HepG2 (cell line): Measurements from ENCODE around the gene HEXD. TPM values are rescaled to one million over a fixed set of nuclear protein-coding genes. Genes with fewer than 3 reads are reported as not detected.

Experiments
- AHDC1 ChIP-seq: sonication (generic); formaldehyde crosslinking; IDR thresholded peaks from 2 replicates; pipeline ENCODE4 v1.5.1; 2020; ENCODE audit warnings: mild to moderate bottlenecking, missing genetic modification reagents, borderline replicate concordance
- ARNTL ChIP-seq: sonication (generic); formaldehyde crosslinking; IDR thresholded peaks from 2 replicates; pipeline ENCODE4 v1.4.0; 2020; ENCODE audit warnings: mild to moderate bottlenecking, missing genetic modification reagents
- HMG20B ChIP-seq: conservative IDR thresholded peaks from 2 replicates; pipeline ENCODE4 v1.6.1; 2016; ENCODE audit warnings: missing genetic modification reagents, missing compliant biosample characterization
- KAT8 ChIP-seq: IDR thresholded peaks from 2 replicates; pipeline ENCODE4 v1.6.1; 2016; ENCODE audit warnings: missing genetic modification reagents, missing compliant biosample characterization
- KLF9 ChIP-seq: IDR thresholded peaks from 2 replicates; pipeline ENCODE4 v1.6.1; 2016; ENCODE audit warnings: low read depth
- MAZ ChIP-seq, 2 experiments: sonication (generic) in 1 of 2; formaldehyde crosslinking in 1 of 2; IDR thresholded peaks; 2 replicates each; pipeline versions ENCODE4 v1.5.0 to v1.6.1; 2012 to 2020; ENCODE audit warnings: low read depth in 2 of 2, mild to moderate bottlenecking in 2 of 2, borderline replicate concordance in 1 of 2, improper control_type of control experiment in 1 of 2, low read length in 1 of 2, missing genetic modification reagents in 1 of 2, moderate library complexity in 1 of 2
- PLRG1 ChIP-seq: fragments of 450-650 bp; conservative IDR thresholded peaks from 2 replicates; pipeline ENCODE4 v1.6.1; 2016
- POGZ ChIP-seq: sonication (generic); formaldehyde crosslinking; IDR thresholded peaks from 2 replicates; pipeline ENCODE4 v1.4.0; 2020; ENCODE audit warnings: mild to moderate bottlenecking, missing genetic modification reagents
- PREB ChIP-seq: sonication (generic); formaldehyde crosslinking; IDR thresholded peaks from 2 replicates; pipeline ENCODE4 v1.4.0; 2020; ENCODE audit warnings: missing genetic modification reagents
- SCMH1 ChIP-seq: sonication (generic); formaldehyde crosslinking; IDR thresholded peaks from 2 replicates; pipeline ENCODE4 v1.9.0; 2021; ENCODE audit warnings: missing genetic modification reagents, mild to moderate bottlenecking, borderline replicate concordance
- THAP9 ChIP-seq: sonication (generic); formaldehyde crosslinking; IDR thresholded peaks from 2 replicates; pipeline ENCODE4; 2020; ENCODE audit warnings: missing genetic modification reagents, mild to moderate bottlenecking, borderline replicate concordance
- ZBTB7B ChIP-seq: sonication (generic); formaldehyde crosslinking; IDR thresholded peaks from 2 replicates; pipeline ENCODE4 v1.4.0; 2020; ENCODE audit warnings: missing genetic modification reagents
- ZNF160 ChIP-seq: sonication (generic); formaldehyde crosslinking; IDR thresholded peaks from 2 replicates; pipeline ENCODE4 v1.8.0; 2022; ENCODE audit warnings: mild to moderate bottlenecking, inconsistent platforms, missing genetic modification reagents
- ZNF3 ChIP-seq: IDR thresholded peaks from 2 replicates; pipeline ENCODE4 v1.7.0; 2017; ENCODE audit warnings: inconsistent platforms
- ZNF446 ChIP-seq: sonication (generic); formaldehyde crosslinking; IDR thresholded peaks from 2 replicates; pipeline ENCODE4 v1.5.0; 2020; ENCODE audit warnings: mild to moderate bottlenecking, missing genetic modification reagents
- ZNF619 ChIP-seq: sonication (generic); formaldehyde crosslinking; IDR thresholded peaks from 2 replicates; pipeline ENCODE4 v1.4.0; 2020; ENCODE audit warnings: mild to moderate bottlenecking, missing genetic modification reagents
- ZNF710 ChIP-seq: sonication (generic); formaldehyde crosslinking; IDR thresholded peaks from 2 replicates; pipeline ENCODE4 v1.5.0; 2020; ENCODE audit warnings: mild to moderate bottlenecking, missing genetic modification reagents, borderline replicate concordance
- ZSCAN9 ChIP-seq: IDR thresholded peaks from 2 replicates; pipeline ENCODE4 v1.6.1; 2016; ENCODE audit warnings: borderline replicate concordance
- polyA plus RNA-seq, 8 experiments: library from polyadenylated mRNA; depleted of rRNA in 3 of 8; stranded (reverse) in 7 of 8; unstranded in 1 of 8; fragments of >200 nt; fragmentation: Illumina TruSeq in 4 of 8; extraction: Trizol in 4 of 8; gene quantifications; 2 replicates each; pipeline versions ENCODE4 v1.2.1 to v1.2.3, GENCODE V29; 2011 to 2016; ENCODE audit warnings: low read depth in 4 of 8, missing spikeins in 1 of 8, mixed read lengths in 1 of 8; ENCODE audit not compliant: insufficient read depth in 1 of 8
- total RNA-seq, 5 experiments: library from RNA; depleted of rRNA; stranded (reverse); fragments of >200 nt; fragmentation: Illumina TruSeq; extraction: Trizol; gene quantifications; 2 replicates each; pipeline ENCODE4 v1.2.3, GENCODE V29; 2016; ENCODE audit warnings: low read depth in 1 of 5

The HEXD gene
- total and polyA plus RNA-seq, 2 of the 13 experiments (the other 11 are each of a cell fraction or from before 2014, with no cell fraction given) = 22.3 to 41.8 TPM

- TF ChIP-seq SCMH1 (CRISPR knock-in tag) = no peak
- no peak for TF ChIP-seq ZNF160 (CRISPR knock-in tag)
- TF ChIP-seq ZSCAN9 (CRISPR knock-in tag) = peak; percentile 42; the same call in 1 of the 2 replicates
- peak; percentile 93 for TF ChIP-seq KAT8
- TF ChIP-seq ZNF3 (CRISPR knock-in tag) = no peak
- peak; percentile 77; the same call in 1 of the 2 replicates for TF ChIP-seq ZNF446
- TF ChIP-seq POGZ (CRISPR knock-in tag) = peak; percentile 75
- TF ChIP-seq KLF9 (CRISPR knock-in tag) = peak; percentile 61; the same call in 1 of the 2 replicates
- peak; percentile 98; the same call in 1 of the 2 replicates for TF ChIP-seq ZNF619 (CRISPR knock-in tag)
- peak; percentile 79 for TF ChIP-seq ZBTB7B
- peak; percentile 90 for TF ChIP-seq ZNF710
- no peak for TF ChIP-seq PREB (CRISPR knock-in tag)
- peak; percentile 90 for TF ChIP-seq ARNTL (CRISPR knock-in tag)
- TF ChIP-seq MAZ (IDR thresholded peaks at IDR 0.05; ENCODE audit: borderline replicate concordance, low read depth, low read length) = peak; percentile 73
- peak; percentile 82 for TF ChIP-seq MAZ (CRISPR knock-in tag; IDR thresholded peaks at IDR 0.05; ENCODE audit: low read depth)
- no peak for TF ChIP-seq AHDC1
- TF ChIP-seq HMG20B (CRISPR knock-in tag) = no peak
- TF ChIP-seq THAP9 (CRISPR knock-in tag) = peak; percentile 97
- no peak for TF ChIP-seq PLRG1
Measured at GRCh38 chr17:82458179-82458884, 40.2 kb downstream of the HEXD start, which contains the start of gene NARF (continued).
